HepG2 (cell line): ENCODE results near the gene WDR7. TPM values are rescaled to one million over a fixed set of nuclear protein-coding genes. Genes with fewer than 3 reads are reported as not detected.
A peak's percentile ranks its signal among the peaks of the same experiment; 100 is the strongest.

Experiments used
- ATAC-seq: fragments of 200-7000 bp; cut with Tn5 transposase; 3 replicates; pipeline ENCODE4 v1.9.1; 2020; ENCODE audit warnings: mild to moderate bottlenecking, moderate library complexity
- BruUV-seq: library from RNA; stranded (reverse); fragments of 400-500 nt; replicated peaks from 2 replicates; lab custom pipeline; 2021; lab: Mats Ljungman, UMichigan
- CTCF ChIA-PET: fragments of 300-600 bp; formaldehyde crosslinking; extraction: SDS; loops from one replicate; lab custom pipeline; 2021; ENCODE audit warnings: low total read pairs, inconsistent platforms, low intra/inter-chr PET ratio; lab: Yijun Ruan, JAX
- POLR2A ChIA-PET: fragments of 350-600 bp; sonication (Branson Sonifier 250); formaldehyde crosslinking; loops from one replicate; lab custom pipeline; 2020; ENCODE audit warnings: antibody characterized with exemption, inconsistent platforms; lab: Yijun Ruan, JAX
- DNase-seq: peaks from one replicate; pipeline ENCODE4 v3.0.0-alpha.2; 2015; ENCODE audit warnings: low spot score
- FAIRE-seq: peaks from 3 replicates; lab custom pipeline; 2011; peaks lifted over from hg19 to GRCh38; lab: Jason Lieb, UNC
- H2AFZ ChIP-seq: one replicate; pipeline ENCODE4 v1.6.1; 2011; ENCODE audit warnings: low read length, inconsistent platforms
- H3K27ac ChIP-seq: fragments of 300-600 bp; 3 replicates; pipeline ENCODE4 v1.8.0; 2011; ENCODE audit warnings: mixed run types, mild to moderate bottlenecking, mixed read lengths, low read length, inconsistent platforms; ENCODE audit not compliant: insufficient read depth; ENCODE audit errors: extremely low read length
- H3K27me3 ChIP-seq, 2 experiments: fragments of 200-600 bp in 1 of 2; 2 replicates in 1 of 2; 3 replicates in 1 of 2; pipeline versions ENCODE4 v1.6.0 to v1.8.0; 2011; ENCODE audit warnings: low read length in 2 of 2, mild to moderate bottlenecking in 2 of 2, moderate library complexity in 2 of 2, inconsistent platforms in 1 of 2; ENCODE audit not compliant: insufficient read depth in 2 of 2, control insufficient read depth in 1 of 2
- H3K36me3 ChIP-seq, 2 experiments: fragments of 200-600 bp in 1 of 2; replicated peaks in 1 of 2; 2 replicates in 1 of 2; 3 replicates in 1 of 2; pipeline versions ENCODE4 v1.5.1 to v1.8.0; 2011; ENCODE audit warnings: low read length in 2 of 2, inconsistent platforms in 1 of 2; ENCODE audit not compliant: insufficient read depth in 2 of 2, control insufficient read depth in 1 of 2
- H3K4me1 ChIP-seq: 2 replicates; pipeline ENCODE4 v1.5.1; 2012; ENCODE audit warnings: low read length, inconsistent platforms; ENCODE audit not compliant: insufficient read depth
- H3K4me2 ChIP-seq: 2 replicates; pipeline ENCODE4 v1.6.0; 2011; ENCODE audit warnings: low read depth, low read length, inconsistent platforms
- H3K4me3 ChIP-seq, 3 experiments: fragments of 200-600 bp in 1 of 3; sonication (generic), shearing (Covaris generic) in 1 of 3; replicated peaks in 1 of 3; 2 replicates each; pipeline ENCODE4 v1.5.1; 2011 to 2016; ENCODE audit warnings: low read length in 3 of 3, inconsistent platforms in 2 of 3, low read depth in 2 of 3, mild to moderate bottlenecking in 2 of 3, control low read depth in 1 of 3, mixed read lengths in 1 of 3; ENCODE audit not compliant: insufficient read depth in 1 of 3
- H3K79me2 ChIP-seq: one replicate; pipeline ENCODE4 v1.6.1; 2011; ENCODE audit warnings: low read length, inconsistent platforms; ENCODE audit not compliant: insufficient read depth
- H3K9ac ChIP-seq: 2 replicates; pipeline ENCODE4 v1.6.0; 2011; ENCODE audit warnings: mild to moderate bottlenecking, low read depth, low read length, inconsistent platforms; ENCODE audit not compliant: insufficient read depth
- H3K9me3 ChIP-seq: 2 replicates; pipeline ENCODE4 v1.5.1; 2012; ENCODE audit warnings: mild to moderate bottlenecking, low read length
- H4K20me1 ChIP-seq: 2 replicates; pipeline ENCODE4 v1.6.0; 2011; ENCODE audit warnings: inconsistent platforms, mild to moderate bottlenecking, low read length, moderate library complexity; ENCODE audit not compliant: insufficient read depth
- ARNT ChIP-seq: fragments of 450-650 bp; IDR thresholded peaks from 2 replicates; pipeline ENCODE4 v1.6.1; 2017
- CTCF ChIP-seq: sonication (generic); formaldehyde crosslinking; IDR thresholded peaks from 2 replicates; pipeline ENCODE4 v1.5.0; 2020; ENCODE audit warnings: mild to moderate bottlenecking, missing genetic modification reagents, moderate library complexity
- KDM5A ChIP-seq: fragments of 200-600 bp; sonication (generic); IDR thresholded peaks from 2 replicates; pipeline ENCODE4 v1.7.0; 2018; ENCODE audit warnings: antibody characterized with exemption, mild to moderate bottlenecking, low read length, borderline replicate concordance
- STAG1 ChIP-seq: sonication (generic); formaldehyde crosslinking; IDR thresholded peaks from 2 replicates; pipeline ENCODE4 v1.4.0; 2020; ENCODE audit warnings: missing genetic modification reagents
- ZNF512B ChIP-seq: sonication (generic); formaldehyde crosslinking; IDR thresholded peaks from 2 replicates; pipeline ENCODE4 v1.5.1; 2020; ENCODE audit warnings: missing genetic modification reagents, mild to moderate bottlenecking, borderline replicate concordance
- ZNF567 ChIP-seq: sonication (generic); formaldehyde crosslinking; IDR thresholded peaks from 2 replicates; pipeline ENCODE4 v1.8.1; 2023; ENCODE audit warnings: mild to moderate bottlenecking, missing genetic modification reagents, borderline replicate concordance
- WGBS: methylation state at CpG from one replicate; pipeline ENCODE4 v1.1.6; 2017; ENCODE audit warnings: low lambda C conversion rate; 5-methylcytosine and 5-hydroxymethylcytosine counted together
- in situ Hi-C: cut with HindIII; loops from 2 replicates; pipeline ENCODE4 v1.10.0; 2017; ENCODE audit warnings: low pct_unique_long_range_greater_than_20kb; ENCODE audit not compliant: extremely low pct_ligation_motif_present
- intact Hi-C: fragments of 100-400 bp; cut with micrococcal nuclease; formaldehyde crosslinking; loops from one replicate; pipeline ENCODE4 v1.10.0; 2022; ENCODE audit not compliant: unreplicated experiment
- polyA plus RNA-seq, 8 experiments: library from polyadenylated mRNA; depleted of rRNA in 3 of 8; stranded (reverse) in 7 of 8; unstranded in 1 of 8; fragments of >200 nt; fragmentation: Illumina TruSeq in 4 of 8; extraction: Trizol in 4 of 8; gene quantifications; 2 replicates each; pipeline versions ENCODE4 v1.2.1 to v1.2.3, GENCODE V29; 2011 to 2016; ENCODE audit warnings: low read depth in 4 of 8, missing spikeins in 1 of 8, mixed read lengths in 1 of 8; ENCODE audit not compliant: insufficient read depth in 1 of 8
- total RNA-seq, 5 experiments: library from RNA; depleted of rRNA; stranded (reverse); fragments of >200 nt; fragmentation: Illumina TruSeq; extraction: Trizol; gene quantifications; 2 replicates each; pipeline ENCODE4 v1.2.3, GENCODE V29; 2016; ENCODE audit warnings: low read depth in 1 of 5
- TF ChIP-seq, protein P1 (sequence below): sonication (generic); formaldehyde crosslinking; IDR thresholded peaks from 2 replicates; pipeline ENCODE4 v1.5.0; 2020; ENCODE audit warnings: mild to moderate bottlenecking, missing genetic modification reagents, borderline replicate concordance

WDR7 gene
- total and polyA plus RNA-seq, 2 of the 13 experiments (the other 11 are each of a cell fraction or from before 2014, with no cell fraction given), result 2.0 to 7.8 TPM

DNA sequence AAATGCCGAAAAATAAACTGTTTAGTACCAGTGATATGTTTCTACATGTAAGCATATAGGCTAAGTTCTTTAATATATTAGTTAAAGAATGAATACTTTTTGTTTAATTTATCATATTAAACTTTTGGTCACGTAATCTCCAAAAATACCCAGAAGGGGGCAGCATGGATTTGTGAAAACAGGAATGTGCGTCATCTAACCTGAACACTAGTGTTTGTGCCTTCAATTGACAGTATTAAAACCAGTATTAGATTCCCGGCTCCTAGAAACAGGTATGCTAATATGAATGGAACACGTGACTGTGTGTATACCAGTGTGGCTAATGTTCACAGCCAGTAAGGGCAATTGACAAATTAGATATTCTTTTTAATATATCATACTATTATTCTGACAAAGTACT lies 51.8 kb downstream of the WDR7 start:
- POLR2A ChIA-PET, result no interaction called here
- in situ Hi-C loops (no loop called here), intact Hi-C loops (no loop called here)
- no peaks in the 10 kb centered on the region for H3K79me2 ChIP-seq
- H3K9me3 ChIP-seq, result no peaks in the 10 kb centered on the region
- H3K27ac ChIP-seq, result no peak overlapping the region
- no peak overlapping the region for H3K4me3 ChIP-seq
- H3K4me1 ChIP-seq, result no peaks in the 10 kb centered on the region
- CTCF ChIA-PET, result interaction anchor here (1.3 kb wide), 1 partner anchor 859 kb away, joined by 4 read pairs; no protein-coding TSS in a partner anchor
- H4K20me1 ChIP-seq, result no peaks in the 10 kb centered on the region
- ATAC-seq, result no peak; the same call in 2 of the 3 replicates
- no peaks in the 10 kb centered on the region for H3K27me3 ChIP-seq
- H3K4me2 ChIP-seq, result no peak overlapping the region
- TF ChIP-seq ARNT, result no peak
- peak; percentile 41; the same call in 1 of the 2 replicates for TF ChIP-seq CTCF (CRISPR knock-in tag)
- TF ChIP-seq STAG1, result peak; percentile 43; the same call in 1 of the 2 replicates
- DNase-seq, result peak; percentile 24
- no TSS peak for BruUV-seq
- no peak overlapping the region for H3K9ac ChIP-seq
- no peaks in the 10 kb centered on the region for H3K36me3 ChIP-seq
- 62% methylated on average over 5 of the region's 5 CpGs for WGBS
- no peak overlapping the region for H2AFZ ChIP-seq
- FAIRE-seq, result no peak

- no peaks in the 10 kb centered on the region for H3K4me1 ChIP-seq
- no peak overlapping the region for H3K4me3 ChIP-seq
- CTCF ChIA-PET, result no interaction called here
- no peaks in the 10 kb centered on the region for H4K20me1 ChIP-seq
- no peak overlapping the region for H3K9ac ChIP-seq
- peak; percentile 23 for FAIRE-seq
- no peak overlapping the region for H3K4me2 ChIP-seq
- H2AFZ ChIP-seq, result no peak overlapping the region
- H3K9me3 ChIP-seq, result no peaks in the 10 kb centered on the region
- no peak overlapping the region for H3K27ac ChIP-seq
- peak; percentile 74 for ATAC-seq
- WGBS, result 20% methylated on average over 2 of the region's 2 CpGs
- intact Hi-C loops, result no loop called here
- H3K79me2 ChIP-seq, result no peaks in the 10 kb centered on the region
- no TSS peak for BruUV-seq
- H3K27me3 ChIP-seq, result no peaks in the 10 kb centered on the region
- DNase-seq, result peak; percentile 54
- no peaks in the 10 kb centered on the region for H3K36me3 ChIP-seq
- in situ Hi-C loops, result no loop called here
- POLR2A ChIA-PET, result no interaction called here
- TF ChIP-seq ZNF512B (CRISPR knock-in tag) (no peak), KDM5A (no peak), ZNF567 (CRISPR knock-in tag) (no peak), STAG1 (peak; percentile 18; the same call in 1 of the 2 replicates)
- TF ChIP-seq, protein P1, sequence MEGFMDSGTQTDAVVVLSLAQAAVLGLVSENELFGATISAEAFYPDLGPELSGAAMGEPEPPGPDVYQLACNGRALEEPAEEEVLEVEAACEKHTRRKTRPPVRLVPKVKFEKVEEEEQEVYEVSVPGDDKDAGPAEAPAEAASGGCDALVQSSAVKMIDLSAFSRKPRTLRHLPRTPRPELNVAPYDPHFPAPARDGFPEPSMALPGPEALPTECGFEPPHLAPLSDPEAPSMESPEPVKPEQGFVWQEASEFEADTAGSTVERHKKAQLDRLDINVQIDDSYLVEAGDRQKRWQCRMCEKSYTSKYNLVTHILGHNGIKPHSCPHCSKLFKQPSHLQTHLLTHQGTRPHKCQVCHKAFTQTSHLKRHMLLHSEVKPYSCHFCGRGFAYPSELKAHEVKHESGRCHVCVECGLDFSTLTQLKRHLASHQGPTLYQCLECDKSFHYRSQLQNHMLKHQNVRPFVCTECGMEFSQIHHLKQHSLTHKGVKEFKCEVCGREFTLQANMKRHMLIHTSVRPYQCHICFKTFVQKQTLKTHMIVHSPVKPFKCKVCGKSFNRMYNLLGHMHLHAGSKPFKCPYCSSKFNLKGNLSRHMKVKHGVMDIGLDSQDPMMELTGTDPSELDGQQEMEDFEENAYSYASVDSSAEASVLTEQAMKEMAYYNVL (CRISPR knock-in tag), result no peak
Observed at GRCh38 chr18:56709463-56709862, 58.3 kb downstream of the WDR7 start.
